NOMO-1 treated with dmso at 0.1 percent for 144 hours (cell line): ENCODE measurements around the gene MAPKAPK2.
"Not testable (repeated sequence)": the region's sequence is repeated elsewhere in the genome, so short reads cannot be mapped to it uniquely, and the experiment has no call there.

Experiments used
- DNase-seq: peaks from one replicate; lab custom pipeline; 2025; ENCODE audit not compliant: unreplicated experiment; lab: John Stamatoyannopoulos, UW

Gene MAPKAPK2

DNA sequence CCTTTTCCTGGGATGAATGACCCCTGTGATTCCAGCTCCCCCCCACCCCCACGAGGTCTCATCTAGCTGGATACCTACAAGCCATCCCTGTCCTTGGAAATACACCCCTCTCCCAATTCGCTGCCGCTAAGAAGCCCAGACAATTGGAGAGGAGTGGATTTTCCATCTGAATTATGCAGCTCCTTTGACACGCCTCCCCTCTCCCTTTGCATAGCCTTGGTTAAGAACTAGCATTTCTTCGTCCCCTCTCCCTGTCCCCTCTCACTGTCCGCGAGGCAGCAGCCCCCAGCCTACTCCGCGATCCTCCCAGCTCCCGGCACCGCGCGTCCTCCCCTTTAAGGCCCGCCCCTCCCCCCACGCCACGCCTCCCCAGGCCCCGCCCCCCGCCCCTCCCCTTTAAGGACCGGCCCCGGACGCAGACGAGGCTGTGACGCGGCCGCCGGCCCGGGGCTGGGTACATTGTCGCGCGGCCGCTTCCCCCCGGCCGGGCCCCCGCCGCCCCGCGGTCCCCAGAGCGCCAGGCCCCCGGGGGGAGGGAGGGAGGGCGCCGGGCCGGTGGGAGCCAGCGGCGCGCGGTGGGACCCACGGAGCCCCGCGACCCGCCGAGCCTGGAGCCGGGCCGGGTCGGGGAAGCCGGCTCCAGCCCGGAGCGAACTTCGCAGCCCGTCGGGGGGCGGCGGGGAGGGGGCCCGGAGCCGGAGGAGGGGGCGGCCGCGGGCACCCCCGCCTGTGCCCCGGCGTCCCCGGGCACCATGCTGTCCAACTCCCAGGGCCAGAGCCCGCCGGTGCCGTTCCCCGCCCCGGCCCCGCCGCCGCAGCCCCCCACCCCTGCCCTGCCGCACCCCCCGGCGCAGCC, at the start of gene MAPKAPK2:
MAPKAPK2 (plus strand) TSS at position 428 of the 856 bp plus-strand sequence; CDS start at position 753, 325 bp downstream.
- DNase-seq = peak; percentile 48

DNA sequence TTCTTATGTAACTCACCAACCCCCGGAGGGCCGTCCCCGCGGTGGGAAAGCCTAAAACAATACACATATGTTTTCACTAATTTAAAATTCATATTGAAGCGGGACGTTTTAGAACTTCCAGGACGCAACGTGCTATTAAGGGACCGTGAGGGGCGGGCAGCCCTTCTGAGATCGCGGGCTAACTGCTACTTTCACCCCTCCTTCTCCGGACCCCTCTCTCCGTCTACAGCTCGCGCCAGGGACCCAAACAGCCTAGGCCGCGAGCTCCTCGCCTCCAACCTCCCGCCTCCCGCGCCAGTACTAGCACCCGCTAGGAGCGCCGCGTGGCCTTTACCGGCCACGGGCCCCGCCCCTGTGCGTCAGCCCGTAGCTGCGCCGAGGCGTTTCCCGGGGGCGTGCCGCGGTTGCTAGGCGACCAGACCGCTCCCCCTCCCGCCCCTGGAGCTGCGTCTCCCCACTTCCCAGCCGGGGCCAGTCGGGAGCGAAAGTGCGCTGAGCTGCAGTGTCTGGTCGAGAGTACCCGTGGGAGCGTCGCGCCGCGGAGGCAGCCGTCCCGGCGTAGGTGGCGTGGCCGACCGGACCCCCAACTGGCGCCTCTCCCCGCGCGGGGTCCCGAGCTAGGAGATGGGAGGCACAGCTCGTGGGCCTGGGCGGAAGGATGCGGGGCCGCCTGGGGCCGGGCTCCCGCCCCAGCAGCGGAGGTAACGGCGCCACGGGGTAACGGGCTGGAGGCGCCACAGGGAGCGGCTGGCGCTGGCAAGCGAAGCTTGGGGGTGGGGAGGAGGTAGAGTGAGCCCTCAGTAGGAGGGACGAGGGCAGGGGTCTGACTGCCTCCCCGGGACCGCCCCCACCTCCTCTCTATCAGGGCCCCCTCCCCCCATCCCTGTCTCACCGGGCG, 49.4 kb upstream of the MAPKAPK2 start, which contains the start of gene DYRK3:
DYRK3 (plus strand) TSS at position 457 of the 898 bp plus-strand sequence; CDS start at position 625, 168 bp downstream.
- peak; percentile 71 for DNase-seq

DNA sequence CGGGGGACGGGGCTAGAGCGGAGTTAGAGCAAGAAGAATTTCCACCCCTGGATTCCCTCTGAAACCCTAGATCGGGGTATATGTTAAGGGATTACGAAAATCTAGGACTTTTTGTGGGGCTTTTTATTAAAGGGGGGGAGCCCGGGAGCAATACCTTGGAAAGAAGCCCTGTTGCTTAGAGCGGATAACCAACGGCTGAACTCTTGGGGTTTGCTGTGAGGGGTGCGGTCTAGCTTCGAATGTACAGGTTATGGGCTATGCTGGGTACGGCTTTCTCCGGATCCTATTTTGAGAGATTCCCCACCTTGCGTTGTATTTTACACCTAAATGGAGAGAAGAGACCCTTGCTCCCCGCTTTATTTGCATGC, 48.7 kb upstream of the MAPKAPK2 start:
- DNase-seq = no peak

DNA sequence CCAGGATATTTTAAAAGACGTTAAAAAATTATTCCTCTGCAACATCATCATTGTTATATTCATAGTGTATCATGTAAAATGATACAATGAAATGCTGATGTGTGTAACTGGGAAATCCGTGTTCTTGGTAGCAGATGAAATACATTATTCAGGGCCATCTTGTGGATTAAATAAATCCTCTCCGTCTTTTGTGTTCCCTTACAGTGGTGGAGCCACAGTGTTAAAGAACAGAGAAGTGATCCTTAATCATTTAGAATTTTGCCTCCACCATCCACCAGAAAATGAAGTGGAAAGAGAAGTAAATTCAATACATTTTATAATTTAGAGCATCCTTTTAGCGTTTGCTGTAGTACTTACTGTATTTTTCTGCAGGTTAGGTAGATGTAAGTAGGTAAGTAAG, 48.0 kb upstream of the MAPKAPK2 start:
- DNase-seq = no peak

DNA sequence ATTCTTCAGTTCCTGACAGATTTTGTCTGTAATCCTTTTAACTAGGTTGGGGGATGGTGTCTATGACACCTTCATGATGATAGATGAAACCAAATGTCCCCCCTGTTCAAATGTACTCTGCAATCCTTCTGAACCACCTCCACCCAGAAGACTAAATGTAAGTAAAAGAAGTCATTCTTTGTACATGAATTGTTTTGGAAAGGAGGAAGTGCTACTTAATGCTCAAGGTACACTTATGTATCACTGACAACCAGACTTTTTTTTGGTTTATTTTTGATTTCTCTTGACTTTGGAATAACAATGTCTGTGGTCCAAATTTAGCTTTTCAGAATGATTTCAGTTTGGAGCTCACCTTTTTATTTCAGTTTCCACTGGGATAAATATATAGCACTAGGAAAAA, 47.1 kb upstream of the MAPKAPK2 start:
- no peak for DNase-seq

DNA sequence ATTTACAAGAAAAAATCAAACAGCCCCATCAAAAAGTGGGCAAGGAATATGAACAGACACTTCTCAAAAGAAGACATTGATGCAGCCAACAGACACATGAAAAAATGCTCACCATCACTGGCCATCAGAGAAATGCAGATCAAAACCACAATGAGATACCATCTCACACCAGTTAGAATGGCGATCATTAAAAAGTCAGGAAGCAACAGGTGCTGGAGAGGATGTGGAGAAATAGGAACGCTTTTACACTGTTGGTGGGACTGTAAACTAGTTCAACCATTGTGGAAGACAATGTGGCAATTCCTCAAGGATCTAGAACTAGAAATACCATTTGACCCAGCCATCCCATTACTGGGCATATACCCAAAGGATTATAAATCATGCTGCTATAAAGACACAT, 42.6 kb upstream of the MAPKAPK2 start:
- DNase-seq = not testable (repeated sequence)

DNA sequence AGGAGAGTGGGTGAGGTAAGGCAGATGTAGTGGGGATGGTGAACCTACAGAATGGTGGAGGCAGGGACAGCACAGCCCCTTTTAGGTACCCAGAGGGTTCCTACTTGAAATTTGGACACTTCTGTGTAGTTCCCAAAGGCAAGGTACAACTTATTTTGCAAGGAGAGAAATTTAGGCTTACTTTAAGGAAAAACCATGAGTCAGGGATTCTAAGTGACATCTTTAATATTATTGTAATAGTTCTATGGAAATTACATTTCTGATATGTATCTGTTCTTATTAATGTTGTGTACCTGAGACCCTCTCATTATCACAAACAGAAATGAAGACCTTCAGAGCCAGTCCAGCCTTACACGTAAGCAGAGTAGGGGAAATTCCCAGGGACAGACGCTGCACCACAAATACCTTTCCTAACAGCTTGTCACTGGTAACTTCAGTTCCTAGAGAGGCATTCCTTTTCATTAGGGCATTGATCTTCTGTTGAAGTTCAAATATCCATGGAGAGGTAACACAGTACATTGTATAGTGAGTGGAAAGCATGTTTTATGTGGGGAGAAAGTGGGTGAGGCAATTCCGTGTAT, 41.5 kb upstream of the MAPKAPK2 start:
- DNase-seq = no peak

DNA sequence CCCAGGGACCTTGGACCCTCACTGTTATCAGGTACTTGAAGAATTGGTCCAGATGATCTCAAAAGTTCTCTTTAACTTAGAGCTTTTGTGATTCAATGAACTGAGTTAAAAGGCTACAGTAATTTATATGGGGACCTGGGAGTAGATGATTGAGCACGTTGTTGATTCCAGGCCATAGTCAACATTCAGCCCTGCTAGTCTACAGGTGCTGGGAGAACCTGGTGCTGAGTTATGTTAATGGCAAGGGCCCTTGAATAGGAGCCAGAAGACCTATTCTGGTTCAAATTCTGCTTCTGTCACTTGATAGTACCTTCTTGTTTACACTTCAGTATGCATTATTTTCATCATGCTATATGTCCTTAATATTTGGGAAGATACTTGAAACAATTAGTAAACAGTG, 38.2 kb upstream of the MAPKAPK2 start:
- DNase-seq = no peak

DNA sequence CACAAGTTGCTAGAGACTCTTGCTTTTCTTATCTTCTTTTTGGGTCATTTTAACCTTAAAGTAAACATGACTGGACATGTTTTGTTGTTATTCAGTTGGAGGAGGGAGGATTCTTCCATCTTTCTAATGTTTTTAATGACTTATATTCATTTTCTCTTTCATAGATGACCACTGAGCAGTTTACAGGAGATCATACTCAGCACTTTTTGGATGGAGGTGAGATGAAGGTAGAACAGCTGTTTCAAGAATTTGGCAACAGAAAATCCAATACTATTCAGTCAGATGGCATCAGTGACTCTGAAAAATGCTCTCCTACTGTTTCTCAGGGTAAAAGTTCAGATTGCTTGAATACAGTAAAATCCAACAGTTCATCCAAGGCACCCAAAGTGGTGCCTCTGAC, 37.5 kb upstream of the MAPKAPK2 start:
- DNase-seq = no peak

DNA sequence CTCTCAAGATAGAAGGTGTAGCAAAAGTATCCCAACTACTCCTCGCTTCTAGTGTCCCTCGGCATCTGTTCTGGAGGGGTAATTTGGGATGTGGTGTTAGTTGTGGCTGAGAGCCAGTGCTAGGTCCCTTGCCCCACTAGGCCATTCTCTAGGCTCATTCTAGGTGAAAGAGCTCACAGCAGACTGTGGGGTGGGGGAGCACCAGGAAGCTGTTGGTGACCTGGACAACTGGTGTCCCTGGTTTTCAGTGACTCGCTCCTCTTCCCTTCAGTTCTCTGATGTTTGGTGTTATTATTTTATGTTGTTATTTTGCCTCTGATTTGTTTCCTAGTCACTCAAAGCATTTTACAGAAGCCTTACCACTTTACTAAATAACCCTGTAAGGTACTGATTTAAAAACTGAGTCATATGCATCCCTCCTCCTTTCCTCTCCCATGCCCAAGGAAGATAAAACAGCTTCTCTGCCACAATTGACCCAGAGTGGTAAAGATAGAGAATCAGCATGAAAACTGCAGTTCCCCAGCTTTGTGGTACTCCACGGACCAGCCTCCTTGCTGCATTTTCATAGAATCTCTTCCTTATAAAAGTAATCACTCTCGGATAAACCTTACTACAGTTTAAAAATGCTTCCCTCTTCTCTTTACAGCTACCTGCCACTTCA, 35.3 kb upstream of the MAPKAPK2 start:
- DNase-seq = no peak

DNA sequence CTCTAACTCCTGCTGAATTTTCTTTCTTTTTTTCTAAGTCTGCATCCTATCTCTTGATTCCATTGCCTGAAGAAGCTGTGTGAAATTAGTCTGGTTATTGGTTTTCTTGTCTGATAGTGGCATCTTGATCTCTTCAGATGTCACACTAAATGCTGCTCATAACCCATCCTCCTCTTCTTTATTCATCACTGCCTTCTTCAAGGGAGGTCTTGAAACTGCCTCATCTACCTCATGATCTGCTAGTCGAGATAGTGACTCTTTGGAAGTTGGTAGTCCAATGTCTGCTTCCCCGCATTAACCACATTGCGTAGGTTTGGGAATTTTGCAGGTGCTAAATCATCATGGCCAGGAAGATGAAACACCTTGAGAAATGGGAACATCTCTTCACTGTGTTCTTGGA, 33.7 kb upstream of the MAPKAPK2 start:
- no peak for DNase-seq

DNA sequence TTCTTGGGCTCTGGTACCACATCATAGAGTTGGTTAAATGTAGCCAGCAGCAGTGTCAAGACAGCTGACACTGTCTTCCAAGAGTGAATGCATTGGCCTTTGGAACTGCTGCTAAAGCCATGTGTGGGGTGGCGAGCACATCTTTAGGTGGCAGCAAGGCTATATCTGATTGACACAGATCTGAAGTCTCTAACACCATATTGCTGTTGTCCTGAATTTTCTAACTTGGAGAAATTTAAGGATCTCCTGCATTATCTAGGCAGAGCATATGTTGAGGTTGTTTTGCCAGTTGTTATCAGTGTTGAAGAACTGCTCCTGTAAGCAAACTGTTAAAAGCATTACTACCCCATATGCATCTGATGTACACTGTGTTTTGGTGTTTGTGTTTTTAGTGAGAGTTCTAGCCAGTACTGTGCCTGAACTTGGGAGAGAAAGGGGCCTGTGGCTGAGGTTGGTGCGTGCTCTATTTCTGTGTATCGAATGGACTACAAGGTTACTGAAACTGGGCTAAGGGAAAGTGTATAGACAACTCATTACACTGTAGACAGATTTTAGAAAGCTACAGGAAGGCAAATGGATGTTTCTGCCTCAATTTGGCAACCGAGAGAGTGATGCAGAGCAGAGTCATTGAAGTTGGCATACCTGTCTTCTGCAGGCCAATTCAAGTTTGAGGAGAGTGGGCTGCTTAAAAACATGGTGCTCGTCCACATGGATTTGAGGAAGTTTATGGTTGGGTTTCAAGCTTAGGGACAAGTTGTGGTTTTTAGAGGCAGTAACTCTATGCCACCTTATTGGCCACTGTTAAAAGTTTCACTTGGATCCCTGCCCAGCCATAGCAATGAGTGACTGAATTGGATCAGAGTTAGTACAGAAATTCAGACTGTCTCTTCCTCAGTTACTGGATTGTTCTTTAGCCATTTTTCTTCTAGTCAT, 32.5 kb upstream of the MAPKAPK2 start:
- DNase-seq = no peak

DNA sequence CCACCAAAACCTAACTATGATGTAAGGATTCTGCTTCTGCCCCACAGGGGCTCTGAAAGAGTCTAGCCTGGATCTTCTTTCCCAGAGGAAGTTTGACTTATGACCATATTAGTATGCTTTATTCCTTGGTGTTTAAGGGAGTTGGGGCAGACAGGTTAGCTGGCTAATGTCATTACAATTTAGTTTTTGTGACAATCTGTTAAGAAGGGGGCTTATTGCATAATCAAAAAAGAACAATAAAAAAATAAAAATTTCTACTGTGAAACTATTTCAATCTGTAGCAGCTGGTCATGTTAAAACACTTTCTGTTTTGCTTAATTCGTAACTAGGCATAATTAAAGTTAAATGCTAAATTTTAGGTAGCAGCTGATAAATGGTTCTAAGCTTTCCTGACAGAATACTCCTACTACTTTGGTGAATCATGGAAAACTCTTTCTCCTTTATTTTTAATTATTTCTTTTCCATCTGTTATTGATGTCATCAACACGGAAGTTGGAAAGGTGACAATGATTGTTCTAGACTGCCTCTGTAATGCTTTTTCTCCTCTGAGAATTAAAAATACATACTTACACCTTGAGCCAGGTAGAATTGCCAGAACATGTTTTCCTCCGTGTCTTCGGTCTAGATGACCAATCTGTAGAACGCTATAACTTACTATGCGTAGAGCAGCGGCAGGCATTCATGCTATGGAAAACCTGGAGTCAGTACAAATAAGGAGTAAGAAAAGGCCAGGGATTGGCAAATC, 30.8 kb upstream of the MAPKAPK2 start:
- DNase-seq = no peak

DNA sequence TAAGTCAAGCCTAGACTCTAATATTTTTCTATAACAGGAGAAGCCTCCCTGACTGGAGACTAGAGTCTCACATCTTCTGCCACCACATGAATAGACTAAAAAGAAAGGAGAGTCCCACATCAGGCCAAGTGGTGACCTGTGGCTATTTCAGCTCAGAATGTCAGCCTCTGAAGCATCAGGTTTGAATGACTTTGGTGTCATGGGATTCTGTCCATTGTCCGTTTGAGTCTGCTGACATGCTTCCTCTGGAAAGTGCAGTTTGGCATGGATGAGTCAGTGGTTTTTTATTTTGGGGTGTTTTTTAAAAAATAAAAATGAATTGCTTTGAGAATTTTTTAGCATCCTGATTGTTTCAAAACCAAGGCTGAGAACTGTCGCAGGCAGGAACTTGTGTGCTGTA, 29.9 kb upstream of the MAPKAPK2 start:
- DNase-seq = no peak

DNA sequence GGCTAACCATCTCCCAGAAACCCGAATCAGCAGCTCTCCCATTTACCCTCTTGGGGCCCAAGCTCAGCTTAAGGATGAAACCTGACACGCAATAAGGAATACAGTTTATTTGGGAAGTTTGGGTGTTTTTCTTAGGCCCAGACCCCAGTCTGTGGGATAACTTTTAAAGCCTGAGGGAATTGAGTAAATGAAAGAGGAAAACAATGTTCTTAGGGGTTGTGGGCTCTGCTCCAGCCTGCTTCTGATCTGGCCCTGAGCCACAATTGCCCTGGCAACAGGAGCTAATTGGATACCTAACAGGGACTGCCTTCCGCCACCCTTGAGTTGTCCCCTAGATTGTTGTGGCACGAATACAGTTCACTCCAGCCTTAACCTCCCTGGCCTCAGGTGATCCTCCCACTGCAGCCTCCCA, 29.2 kb upstream of the MAPKAPK2 start:
- no peak for DNase-seq

DNA sequence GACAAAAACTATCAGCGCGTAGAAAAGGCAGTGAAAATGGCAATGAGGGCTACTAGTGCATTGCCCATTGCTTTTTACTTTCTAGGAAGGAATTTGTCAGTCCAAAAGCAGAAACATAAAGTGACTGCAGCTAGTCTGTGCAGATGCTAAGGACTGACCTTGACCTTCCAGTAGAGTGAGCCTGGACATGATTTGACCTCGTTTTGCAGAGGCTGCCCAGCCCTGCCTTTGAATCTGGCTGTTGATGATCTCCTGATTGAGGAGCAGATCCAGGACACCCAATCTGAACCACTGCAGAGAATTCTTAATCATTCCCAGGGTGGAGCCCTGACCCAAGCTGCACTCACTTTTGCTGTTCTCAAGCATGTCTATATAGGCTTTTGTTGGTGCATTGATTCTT, 27.8 kb upstream of the MAPKAPK2 start:
- no peak for DNase-seq

DNA sequence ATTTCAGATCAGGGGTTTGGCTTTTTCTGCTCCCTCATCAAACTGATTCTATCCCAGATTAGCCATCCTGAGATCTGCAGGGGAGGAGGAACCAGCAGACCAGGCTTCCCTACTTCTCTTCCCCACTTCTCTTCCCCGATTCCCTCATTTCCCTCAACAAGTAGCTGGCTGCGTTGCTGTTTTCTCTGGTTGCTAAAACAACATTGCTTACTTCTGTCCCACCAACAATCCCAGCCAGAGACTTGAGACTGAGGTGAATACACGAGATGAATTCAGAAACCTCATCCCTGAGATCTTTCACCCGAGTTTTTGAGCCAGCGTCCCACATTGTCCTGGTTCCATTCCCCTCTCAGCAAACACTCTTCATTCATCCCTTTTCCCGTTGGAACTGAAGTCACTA, 27.0 kb upstream of the MAPKAPK2 start:
- DNase-seq = no peak

DNA sequence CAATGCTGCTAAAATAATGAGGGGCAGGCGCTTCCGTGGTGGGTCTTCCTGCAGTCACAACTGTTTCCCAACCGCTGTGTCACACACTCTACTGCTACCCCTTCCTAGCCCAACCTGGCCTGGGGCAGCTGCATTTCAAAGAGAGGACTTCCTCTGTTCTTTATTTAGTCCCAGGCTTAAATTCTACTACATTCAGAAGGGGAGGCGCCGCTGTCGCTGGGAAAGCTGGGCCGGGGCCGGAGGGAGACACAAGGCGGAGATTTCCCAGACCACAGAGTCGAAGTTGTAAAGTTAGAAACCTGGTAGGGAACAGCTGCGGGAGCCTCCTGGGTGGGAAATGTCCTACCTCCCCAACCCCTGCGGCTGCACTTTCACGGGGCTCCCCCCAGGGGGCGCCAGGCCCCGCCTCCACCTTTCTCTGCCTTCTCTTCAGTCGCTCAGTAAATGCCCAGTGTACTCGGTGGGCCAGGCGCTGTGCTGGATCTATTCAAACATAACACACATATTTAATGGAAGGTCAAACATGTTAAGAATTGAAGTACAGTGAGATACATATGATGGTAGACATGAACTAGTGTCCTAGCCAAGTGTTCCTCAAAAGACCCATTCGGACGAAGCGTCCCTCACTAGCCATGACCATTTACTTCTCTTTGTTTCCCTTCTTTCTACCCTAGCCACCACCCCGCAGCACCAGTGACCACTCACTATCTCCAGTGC, 26.3 kb upstream of the MAPKAPK2 start:
- DNase-seq = peak; percentile 17

DNA sequence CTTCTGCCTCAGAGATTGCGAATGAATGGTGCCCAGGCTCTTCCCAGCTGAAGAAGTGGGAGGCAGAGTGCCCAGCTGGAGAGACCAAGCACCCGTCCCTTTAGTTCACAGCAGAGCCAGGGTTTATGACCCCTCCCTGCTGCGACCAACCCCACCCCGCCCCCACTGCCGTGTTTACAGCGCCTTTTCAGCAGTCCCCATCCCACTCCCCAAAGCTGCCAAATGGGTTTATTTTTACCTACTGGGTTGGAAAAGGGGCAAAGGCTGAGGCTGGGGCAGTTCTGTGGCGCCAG, 25.8 kb upstream of the MAPKAPK2 start:
- DNase-seq = no peak
